Measurements from ENCODE around the gene SF3B1. TPM values are rescaled to one million over a fixed set of nuclear protein-coding genes. Genes with fewer than 3 reads are reported as not detected.

Gene SF3B1
- total and polyA plus RNA-seq, 10 of the 15 experiments (the other 5 are each of a cell fraction or from before 2014, with no cell fraction given) = 163 to 565 (median 239) TPM

DNA sequence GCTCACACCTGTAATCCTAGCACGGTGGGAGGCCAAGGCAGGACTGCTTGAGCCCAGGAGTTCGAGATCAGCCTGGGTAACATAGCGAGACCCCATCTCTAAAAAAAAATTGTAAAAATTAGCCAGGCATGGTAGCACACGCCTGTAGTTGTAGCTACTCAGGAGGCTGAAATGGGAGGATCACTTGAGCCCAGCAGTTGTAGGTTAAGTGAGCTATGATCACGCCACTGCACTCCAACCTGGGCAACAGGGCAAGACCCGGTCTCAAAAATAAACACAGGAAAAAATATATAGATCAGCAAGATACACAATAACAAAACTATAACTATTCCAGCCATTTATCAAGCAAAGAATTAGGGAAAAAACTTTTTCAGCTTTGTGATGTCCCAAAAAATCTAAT is 3.0 kb downstream of the SF3B1 start:
- BruUV-seq (replicated peaks) = no TSS peak
- Histone ChIP-seq H2AFZ (ENCODE audit: control insufficient read depth, low read depth, low read length) (no peak overlapping the region), H3K9me3 (replicated peaks; ENCODE audit: control insufficient read depth, insufficient read depth, low read length) (no peaks in the 10 kb centered on the region), H3K4me2 (ENCODE audit: control insufficient read depth, insufficient read depth) (peak overlapping the region; percentile 85; the same call in 1 of the 2 replicates), H3K4me1 (ENCODE audit: control insufficient read depth, insufficient read depth, low read length) (peaks cover 7% of the 10 kb centered on the region; the same call in 1 of the 2 replicates), H4K20me1 (ENCODE audit: control insufficient read depth, insufficient read depth) (peaks cover 4% of the 10 kb centered on the region), H3K27me3 (replicated peaks in 1 of 2; ENCODE audit: control insufficient read depth in 2 of 2, insufficient read depth in 2 of 2, low read length in 1 of 2) (no peaks in the 10 kb centered on the region), H3K36me3 (ENCODE audit: control insufficient read depth in 2 of 2, insufficient read depth in 2 of 2, low read length in 1 of 2) (peaks cover 0 to 6% of the 10 kb centered on the region in 2 experiments; a peak in 2 of 4 replicates), H3K79me2 (ENCODE audit: control insufficient read depth, insufficient read depth, low read length) (peaks cover 90% of the 10 kb centered on the region), H3K4me3 (peak overlapping the region; percentile 92), H3K27ac (ENCODE audit: control insufficient read depth, insufficient read depth) (no peak overlapping the region), H3K9ac (ENCODE audit: control insufficient read depth, insufficient read depth, low read length) (peak overlapping the region; percentile 28)
- ChIA-PET POLR2A (interaction anchor here (1.0 to 6.3 kb wide), 4 partner anchors 19 to 85 kb away, joined by 4 to 45 read pairs (median 20); partner anchors contain the start of genes COQ10B, HSPD1, HSPE1 and MOB4), CTCF (interaction anchor here (0.7 to 3.0 kb wide), 6 partner anchors 21 to 383 kb away, joined by 3 to 9 read pairs (median 4); partner anchors contain the start of gene COQ10B), SMC1A (ENCODE audit: uncharacterized antibody, unreplicated experiment) (interaction anchor here (1.1 to 2.6 kb wide), 6 partner anchors 9 to 611 kb away, joined by 3 to 15 read pairs (median 4); partner anchors contain the start of gene COQ10B), RAD21 (ENCODE audit: unreplicated experiment) (interaction anchor here (0.6 to 1.2 kb wide), 2 partner anchors 73 to 85 kb away, joined by 3 to 4 read pairs; partner anchors contain the start of gene MOB4)
- in situ Hi-C loops (cut with MboI) = no loop called here
- 0 out of 3 replicates have a peak, but pooled peaks have one; percentile 3 for ATAC-seq
- FAIRE-seq = no peak
- WGBS (ENCODE audit: insufficient coverage, insufficient replicate concordance, low lambda C conversion rate, missing lambda C conversion rate) = 48% methylated on average over 6 of the region's 6 CpGs
- DNase-seq (ENCODE audit: low read depth, low spot score) = no peak
- intact Hi-C loops (cut with micrococcal nuclease; ENCODE audit: unreplicated experiment) = no loop called here
- no peak for TF ChIP-seq FOS (IDR thresholded peaks at IDR 0.05; ENCODE audit: borderline replicate concordance, extremely low read depth, insufficient read length)
- no peak for TF ChIP-seq SREBF2 (IDR thresholded peaks at IDR 0.05; ENCODE audit: low read length)
- TF ChIP-seq CREB1 (IDR thresholded peaks at IDR 0.05; ENCODE audit: low read depth) = no peak
- TF ChIP-seq SMAD1 (IDR thresholded peaks at IDR 0.05; ENCODE audit: low read depth, partially characterized antibody) = no peak
- no peak for TF ChIP-seq ZNF592 (IDR thresholded peaks at IDR 0.05)
- no peak for TF ChIP-seq FOXM1 (IDR thresholded peaks at IDR 0.05; ENCODE audit: low read depth, low read length)
- TF ChIP-seq, protein P1, sequence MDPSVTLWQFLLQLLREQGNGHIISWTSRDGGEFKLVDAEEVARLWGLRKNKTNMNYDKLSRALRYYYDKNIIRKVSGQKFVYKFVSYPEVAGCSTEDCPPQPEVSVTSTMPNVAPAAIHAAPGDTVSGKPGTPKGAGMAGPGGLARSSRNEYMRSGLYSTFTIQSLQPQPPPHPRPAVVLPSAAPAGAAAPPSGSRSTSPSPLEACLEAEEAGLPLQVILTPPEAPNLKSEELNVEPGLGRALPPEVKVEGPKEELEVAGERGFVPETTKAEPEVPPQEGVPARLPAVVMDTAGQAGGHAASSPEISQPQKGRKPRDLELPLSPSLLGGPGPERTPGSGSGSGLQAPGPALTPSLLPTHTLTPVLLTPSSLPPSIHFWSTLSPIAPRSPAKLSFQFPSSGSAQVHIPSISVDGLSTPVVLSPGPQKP (IDR thresholded peaks at IDR 0.05; ENCODE audit: low read depth, low read length) = no peak
- TF ChIP-seq ATF7 (IDR thresholded peaks at IDR 0.05; ENCODE audit: low read depth) = no peak
- TF ChIP-seq NRF1 (conservative IDR thresholded peaks at IDR 0.05; ENCODE audit: low read depth, low read length) = no peak
- TF ChIP-seq KLF5 (IDR thresholded peaks at IDR 0.05; ENCODE audit: partially characterized antibody) = no peak
- no peak for TF ChIP-seq TCF7 (IDR thresholded peaks at IDR 0.05; ENCODE audit: borderline replicate concordance)
- TF ChIP-seq, protein P2, sequence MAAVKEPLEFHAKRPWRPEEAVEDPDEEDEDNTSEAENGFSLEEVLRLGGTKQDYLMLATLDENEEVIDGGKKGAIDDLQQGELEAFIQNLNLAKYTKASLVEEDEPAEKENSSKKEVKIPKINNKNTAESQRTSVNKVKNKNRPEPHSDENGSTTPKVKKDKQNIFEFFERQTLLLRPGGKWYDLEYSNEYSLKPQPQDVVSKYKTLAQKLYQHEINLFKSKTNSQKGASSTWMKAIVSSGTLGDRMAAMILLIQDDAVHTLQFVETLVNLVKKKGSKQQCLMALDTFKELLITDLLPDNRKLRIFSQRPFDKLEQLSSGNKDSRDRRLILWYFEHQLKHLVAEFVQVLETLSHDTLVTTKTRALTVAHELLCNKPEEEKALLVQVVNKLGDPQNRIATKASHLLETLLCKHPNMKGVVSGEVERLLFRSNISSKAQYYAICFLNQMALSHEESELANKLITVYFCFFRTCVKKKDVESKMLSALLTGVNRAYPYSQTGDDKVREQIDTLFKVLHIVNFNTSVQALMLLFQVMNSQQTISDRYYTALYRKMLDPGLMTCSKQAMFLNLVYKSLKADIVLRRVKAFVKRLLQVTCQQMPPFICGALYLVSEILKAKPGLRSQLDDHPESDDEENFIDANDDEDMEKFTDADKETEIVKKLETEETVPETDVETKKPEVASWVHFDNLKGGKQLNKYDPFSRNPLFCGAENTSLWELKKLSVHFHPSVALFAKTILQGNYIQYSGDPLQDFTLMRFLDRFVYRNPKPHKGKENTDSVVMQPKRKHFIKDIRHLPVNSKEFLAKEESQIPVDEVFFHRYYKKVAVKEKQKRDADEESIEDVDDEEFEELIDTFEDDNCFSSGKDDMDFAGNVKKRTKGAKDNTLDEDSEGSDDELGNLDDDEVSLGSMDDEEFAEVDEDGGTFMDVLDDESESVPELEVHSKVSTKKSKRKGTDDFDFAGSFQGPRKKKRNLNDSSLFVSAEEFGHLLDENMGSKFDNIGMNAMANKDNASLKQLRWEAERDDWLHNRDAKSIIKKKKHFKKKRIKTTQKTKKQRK (IDR thresholded peaks at IDR 0.05; ENCODE audit: low read depth, low read length) = no peak
- TF ChIP-seq IRF4 (IDR thresholded peaks at IDR 0.05; ENCODE audit: low read depth, low read length) = no peak

Measured in GM12878 (cell line).